GF-D8 (cell line): ENCODE data around the gene NRGN.

Experiments used
- DNase-seq: peaks from one replicate; lab custom pipeline; 2025; lab: John Stamatoyannopoulos, UW

Gene NRGN

DNA sequence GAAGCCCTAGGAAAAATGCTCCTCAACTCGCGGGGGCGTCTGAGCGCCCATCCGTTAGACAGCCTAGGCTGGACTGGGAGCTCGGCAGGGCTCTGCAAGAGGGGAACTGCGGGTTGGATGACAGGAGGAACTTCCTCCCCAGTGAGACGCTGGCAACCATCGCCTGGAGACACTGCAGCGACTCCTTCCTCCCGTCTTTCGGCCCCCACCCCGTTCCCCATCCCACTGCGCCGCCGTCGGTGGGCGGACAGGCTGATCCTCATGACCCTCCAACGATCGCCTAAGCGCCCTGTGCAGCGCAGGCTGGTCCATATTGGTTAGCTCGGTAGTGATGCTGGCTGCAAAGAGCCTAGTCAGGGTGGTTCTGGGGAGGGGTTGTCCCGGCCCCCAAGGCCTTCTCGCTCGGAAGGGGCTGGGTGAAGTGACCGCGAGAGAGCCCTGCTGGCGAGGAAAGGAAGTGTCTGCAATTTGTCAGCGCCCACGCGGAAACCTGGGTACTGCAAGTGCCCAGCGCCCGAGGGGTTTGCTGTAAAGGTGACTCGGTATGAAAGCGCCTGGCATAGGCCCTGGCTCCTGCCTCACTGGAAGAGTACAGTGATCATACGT lies 638 bp downstream of the NRGN start:
- DNase-seq: peak; percentile 82

DNA sequence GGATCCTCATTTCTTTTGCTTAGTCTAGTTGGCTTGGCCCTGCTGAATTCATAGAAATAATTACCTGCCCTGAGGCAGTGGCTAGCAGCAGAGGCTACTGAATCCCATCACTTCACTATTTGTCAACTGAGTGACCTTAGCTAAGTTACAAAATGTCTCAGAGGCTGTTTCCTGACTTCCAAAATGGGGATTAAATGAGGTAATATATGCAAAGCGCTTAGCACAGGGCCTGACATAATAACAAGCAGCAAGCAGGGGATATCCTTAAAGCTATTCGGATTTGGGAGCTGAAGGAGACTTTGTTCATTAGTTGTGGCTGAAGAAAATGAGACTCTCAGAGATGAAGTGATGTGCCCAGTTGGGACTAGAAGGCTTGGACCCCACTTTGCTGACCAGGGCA lies 2.8 kb downstream of the NRGN start:
- DNase-seq: no peak

DNA sequence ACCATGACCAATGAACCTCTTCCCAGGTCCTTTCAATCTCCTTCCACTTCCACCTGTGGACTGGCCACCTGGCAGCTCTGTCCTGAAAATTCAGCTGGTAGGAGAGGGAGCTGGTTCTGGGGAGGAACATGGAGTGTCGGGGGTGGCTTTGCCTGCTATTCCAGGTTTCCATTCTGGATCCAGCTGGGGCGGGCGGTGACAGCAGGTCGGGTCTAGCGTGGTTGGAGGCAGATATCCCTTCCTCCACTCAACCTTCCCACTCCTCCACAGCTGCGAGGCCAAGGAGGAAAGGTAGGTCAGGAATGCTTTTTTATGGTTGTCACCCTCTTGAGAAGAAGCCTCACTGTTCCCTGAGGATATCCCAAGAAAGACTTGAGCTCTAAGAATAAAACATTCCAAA lies 3.3 kb downstream of the NRGN start:
- no peak for DNase-seq

DNA sequence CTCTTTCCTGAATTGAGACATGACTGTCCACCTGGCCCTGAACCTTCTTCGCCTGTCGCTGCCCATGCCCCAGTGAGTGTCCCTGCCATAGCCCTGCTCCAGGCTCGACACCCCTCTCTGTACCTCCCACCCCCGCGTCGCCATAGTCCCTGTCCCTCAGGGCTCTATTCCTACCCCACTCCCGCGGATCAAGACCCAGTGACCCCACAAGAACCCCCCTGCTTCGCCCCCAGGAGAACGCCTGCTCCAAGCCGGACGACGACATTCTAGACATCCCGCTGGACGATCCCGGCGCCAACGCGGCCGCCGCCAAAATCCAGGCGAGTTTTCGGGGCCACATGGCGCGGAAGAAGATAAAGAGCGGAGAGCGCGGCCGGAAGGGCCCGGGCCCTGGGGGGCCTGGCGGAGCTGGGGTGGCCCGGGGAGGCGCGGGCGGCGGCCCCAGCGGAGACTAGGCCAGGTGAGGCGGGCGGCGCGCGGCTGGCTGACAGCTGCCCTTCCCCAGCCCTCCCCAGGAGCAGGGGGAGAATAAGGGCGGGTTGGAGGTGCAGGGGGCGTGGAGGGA lies 5.6 kb downstream of the NRGN start:
- DNase-seq: no peak

DNA sequence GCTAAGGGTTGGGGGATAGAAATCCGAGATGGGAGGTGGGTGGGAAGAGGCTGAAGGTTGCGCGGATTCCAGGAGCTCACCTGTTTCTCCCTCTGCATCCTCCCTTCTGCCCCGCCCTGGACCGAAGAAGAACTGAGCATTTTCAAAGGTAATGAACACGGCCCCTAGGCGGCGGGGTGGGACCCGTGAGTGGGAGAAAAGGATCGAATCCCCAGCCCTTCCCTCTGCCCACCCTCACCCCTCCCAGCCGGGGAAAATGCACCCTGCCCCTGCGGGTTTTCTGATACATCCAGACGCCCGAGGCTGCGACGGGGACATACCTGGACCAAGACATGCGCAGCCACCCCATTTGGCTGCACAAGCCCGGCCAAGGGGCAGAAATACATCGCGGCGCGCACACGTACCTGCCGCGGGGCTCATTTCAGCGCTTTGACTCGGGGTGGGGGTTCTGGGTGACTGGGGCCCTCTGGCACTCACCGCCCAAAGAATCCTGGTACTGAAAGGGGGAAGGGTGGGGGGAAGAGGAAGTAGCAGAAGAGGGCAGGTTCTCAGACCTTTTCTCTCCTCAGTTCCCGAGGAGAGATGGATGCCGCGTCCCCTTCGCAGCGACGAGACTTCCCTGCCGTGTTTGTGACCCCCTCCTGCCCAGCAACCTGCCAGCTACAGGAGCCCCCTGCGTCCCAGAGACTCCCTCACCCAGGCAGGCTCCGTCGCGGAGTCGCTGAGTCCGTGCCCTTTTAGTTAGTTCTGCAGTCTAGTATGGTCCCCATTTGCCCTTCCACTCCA lies 6.3 kb downstream of the NRGN start:
- no peak for DNase-seq

DNA sequence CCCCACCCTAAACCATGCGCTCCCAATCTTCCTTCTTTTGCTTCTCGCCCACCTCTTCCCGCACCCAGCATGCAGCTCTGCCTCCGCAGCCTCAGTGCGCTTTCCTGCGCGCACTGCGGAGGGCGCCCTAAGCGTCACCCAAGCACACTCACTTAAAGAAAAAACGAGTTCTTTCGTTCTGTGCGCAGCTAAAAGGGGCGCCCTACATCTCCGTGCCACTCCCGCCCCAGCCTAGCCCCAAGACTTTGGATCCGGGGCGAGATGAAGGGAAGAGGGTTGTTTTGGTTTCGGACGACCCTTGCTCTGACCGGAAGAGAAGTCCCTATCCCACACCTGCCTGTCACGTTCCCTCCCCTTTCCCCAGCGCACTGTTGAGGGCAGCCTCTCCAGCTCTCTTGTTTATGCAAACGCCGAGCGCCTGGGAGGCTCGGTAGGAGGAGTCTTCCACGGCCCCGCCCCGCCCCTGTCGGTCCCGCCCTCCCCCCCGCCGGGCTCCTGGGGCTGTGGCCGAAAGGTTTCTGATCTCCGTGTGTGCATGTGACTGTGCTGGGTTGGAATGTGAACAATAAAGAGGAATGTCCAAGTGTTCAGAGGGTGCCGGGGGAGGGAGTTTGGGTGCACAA lies 7.0 kb downstream of the NRGN start:
- no peak for DNase-seq

DNA sequence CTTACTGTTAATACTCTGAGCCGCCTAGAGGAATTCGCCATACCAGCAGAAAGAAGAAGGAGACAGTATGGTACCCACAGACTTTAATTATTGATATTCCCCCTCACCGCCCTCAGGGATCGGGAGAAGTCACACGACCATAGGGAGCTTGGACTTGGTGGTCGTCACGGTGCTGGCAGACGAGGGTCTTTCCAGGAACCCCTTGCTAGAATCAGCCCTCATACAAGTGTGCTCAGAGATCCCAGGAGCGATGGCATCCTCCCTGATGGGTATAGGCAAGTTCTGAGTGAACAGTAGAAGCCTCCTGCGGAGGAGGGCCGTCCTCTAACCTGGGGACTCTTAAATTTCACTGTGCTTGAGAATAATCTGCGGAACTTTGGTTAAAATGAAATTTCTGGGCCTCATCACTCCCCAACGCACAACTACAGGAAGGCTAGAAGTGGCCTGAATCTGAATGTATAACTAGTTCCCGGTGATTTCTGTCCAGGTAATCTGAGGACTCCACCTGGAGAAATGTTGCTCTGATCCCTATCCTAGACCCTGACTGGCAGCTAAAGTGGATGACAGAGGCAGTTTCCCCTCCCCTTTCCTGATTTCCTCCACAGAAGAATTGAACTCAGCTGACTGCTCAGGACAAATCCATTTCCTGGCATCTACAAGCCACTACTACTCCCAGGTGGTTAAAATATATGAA lies 7.8 kb downstream of the NRGN start:
- DNase-seq: no peak

DNA sequence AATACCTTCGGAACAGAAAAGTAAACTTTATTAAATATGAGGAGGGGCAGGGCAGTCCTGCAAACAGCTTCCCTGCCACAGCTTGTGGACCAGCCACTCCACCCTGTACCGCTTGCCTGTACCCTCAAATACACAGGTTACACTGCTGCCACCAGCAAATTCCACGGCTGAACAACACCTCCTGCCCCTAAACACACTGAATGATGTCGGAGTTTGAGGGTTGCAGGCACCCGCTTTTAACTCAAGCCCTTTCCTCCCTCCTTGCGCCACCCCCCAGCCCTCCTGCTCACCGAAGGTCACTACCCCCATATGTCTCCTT lies 8.3 kb downstream of the NRGN start:
- DNase-seq: no peak

DNA sequence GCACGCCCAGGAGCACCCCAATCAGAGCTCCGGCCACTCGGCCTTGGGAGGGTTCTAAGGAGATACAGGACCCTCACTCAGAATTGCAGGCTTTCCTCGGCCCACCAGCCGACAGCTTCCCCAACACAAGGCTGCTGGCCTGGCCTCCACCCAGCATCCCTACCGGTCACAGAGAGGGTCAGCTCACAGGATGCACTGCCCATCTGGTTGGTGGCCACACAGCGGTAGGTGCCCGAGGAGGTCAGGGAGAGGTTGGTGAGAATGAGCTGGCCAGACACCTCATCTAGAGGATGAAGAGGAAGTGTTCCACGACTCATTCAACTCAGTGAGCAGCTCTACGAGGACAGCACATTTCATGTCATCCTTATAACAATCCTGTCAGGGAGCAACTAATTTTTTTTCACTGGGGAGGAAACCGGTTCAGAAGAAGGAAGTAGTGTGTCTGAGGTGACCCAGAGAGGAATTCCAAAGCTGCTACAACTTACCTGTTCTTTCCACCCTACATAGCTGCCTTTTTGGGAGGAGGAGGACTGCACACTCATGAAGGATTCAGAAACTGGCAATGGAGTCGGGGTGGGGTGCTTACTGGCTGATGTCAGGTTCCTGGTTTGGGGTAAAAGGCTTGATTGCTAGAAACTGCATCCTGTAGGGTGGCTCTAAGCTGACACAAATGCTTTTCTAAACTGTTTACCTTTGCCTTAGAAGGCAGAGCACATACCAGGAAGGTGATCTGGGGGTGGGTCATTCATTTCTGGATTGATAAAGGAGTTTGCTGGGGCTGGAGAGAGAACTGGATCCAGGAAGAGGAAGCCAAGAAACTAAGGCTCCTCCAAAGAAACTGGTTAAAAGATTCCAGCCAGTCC lies 9.0 kb downstream of the NRGN start:
- DNase-seq: no peak

DNA sequence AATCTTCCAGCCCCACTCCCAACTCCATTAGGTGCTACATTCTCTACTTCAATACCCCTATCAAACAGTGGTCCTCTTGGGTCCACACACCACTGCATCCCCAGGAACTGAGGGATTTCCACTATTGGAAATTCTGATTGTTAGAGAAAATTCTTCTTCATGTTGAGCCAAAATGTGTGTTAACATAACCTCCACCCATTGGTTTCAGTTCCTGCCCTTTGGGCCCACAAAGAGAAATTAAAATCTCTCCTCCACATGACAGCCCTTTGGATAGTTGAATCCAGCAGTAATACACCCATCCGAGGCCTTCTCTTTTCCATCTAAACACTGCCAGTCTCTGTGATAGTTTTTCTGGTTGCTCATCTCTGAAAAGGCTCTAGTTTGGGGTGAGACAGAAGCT lies 10.2 kb downstream of the NRGN start:
- no peak for DNase-seq

DNA sequence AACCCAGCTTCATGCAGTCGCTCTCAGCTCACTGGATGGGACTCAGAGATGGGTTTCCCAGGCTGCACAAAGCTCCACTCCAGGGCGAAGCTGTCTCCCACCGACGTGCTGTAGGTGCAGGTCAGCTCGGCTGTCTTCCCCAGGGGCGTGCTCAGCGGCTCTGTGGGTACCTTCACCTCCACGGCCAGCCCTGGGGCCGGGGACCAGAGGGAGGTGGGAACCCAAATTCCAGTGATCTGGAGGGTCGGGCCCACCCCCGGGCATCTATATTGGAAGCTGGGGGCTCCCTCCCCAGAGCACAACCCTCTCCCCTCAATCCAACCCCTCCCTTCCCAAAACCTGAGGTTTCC lies 11.6 kb downstream of the NRGN start:
- DNase-seq: no peak

DNA sequence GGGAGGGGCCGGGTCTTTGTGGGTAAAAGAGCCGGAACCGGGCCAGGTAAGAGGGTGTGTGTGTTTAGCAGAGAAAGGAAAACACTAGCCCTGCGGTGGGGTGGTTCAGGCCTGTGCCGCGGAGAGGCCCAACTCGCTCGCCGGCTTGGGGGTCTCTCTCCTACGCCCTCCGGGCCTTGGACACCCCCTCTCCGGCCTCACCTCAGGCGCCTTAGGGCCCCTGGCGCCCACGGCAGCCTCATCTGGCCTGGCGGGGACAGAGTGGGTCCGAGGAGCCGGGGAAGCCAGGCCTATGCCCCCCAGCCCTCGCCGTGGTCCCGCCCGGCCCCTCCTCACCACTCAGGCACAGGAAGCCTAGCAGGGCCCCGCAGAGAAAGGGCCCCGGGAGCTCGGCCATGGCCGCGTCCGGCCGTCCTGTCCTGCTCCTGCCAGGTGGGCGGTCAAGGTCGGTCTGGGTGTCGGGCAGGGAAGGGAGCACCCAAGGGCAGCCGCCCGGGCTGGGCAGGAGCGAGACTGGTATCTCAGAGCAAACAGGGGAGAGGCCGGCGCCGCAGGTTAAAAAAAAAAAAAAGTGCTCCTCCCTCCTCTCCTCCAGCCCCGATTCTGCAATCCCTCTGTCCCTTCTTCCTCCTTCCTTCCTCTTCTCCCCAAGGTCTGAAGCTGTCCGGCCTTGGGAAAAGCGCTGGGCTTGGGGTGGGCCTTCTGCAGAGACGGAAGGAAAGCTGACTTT lies 12.2 kb downstream of the NRGN start, which contains the start of gene VSIG2:
VSIG2 (minus strand) TSS at position 515 of the 730 bp plus-strand sequence; CDS start at position 397, 118 bp downstream.
- DNase-seq: no peak

DNA sequence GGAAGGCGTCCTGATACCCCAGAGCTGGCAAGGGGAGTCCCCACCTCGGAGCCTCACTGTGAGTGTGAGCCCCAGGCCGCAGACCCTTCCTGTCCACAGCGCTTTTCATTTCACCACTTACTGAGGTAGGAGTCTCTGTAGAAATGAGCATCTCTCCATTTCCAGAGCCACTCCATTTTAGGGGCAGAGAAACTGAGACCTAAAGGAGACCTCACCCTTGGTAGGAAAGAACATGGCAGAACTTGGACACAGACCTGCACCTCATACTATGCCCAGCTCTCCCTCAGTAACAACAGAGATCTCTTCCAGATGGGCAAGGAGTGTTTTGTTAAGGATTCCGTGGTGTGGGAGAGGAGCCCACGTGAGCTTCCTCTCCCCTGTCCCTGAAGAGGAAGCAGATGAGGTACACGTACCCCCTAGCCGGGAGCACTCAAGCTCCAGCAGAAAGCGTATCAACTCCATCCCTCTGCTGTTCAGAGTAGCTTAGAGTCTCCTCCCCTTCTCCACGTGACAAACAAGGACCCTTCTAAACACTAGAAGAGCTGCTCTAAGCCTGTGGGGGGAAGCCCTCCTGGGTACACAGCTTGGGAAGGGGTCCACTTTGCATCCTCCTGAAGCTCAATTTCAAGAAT lies 12.8 kb downstream of the NRGN start:
- no peak for DNase-seq

DNA sequence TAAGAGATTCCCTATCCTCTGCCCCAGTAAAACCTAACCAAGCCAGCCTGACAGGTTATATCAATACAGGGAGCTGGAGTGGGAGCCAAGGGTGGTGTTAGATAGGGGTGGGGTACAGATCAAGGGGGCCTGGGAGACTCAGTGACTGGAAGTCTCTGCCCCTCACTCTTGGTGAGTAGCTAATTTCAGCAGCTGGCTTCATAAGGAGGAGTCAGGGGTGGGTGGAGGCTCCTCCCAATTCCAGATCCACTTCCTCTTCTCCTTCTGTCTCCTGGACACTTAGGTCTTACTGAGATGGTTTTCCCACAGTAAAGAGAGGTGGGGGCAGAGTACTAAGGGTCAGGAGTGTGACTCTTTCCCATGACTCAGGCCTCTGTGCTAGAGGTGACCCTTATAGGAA lies 13.5 kb downstream of the NRGN start:
- no peak for DNase-seq

DNA sequence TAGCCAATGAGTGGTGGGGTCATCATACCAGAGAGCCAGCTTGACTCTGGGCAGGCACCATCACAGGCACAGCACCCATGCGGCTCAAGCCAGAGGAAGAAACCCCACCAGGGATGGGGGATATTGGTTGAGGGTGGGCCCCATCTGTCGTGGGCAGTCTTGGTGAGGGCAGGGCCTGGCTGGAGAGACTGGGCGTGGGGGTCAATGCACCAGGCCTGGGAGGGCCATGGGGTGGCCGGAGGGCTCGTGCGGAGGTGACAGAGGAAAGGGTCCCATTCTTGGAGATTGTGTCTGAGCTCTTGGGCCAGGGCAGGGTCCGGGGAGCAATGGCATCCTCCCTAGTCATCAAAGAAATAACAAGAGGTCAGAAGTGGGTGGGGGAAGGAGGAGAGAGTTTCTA lies 13.9 kb downstream of the NRGN start:
- DNase-seq: no peak

DNA sequence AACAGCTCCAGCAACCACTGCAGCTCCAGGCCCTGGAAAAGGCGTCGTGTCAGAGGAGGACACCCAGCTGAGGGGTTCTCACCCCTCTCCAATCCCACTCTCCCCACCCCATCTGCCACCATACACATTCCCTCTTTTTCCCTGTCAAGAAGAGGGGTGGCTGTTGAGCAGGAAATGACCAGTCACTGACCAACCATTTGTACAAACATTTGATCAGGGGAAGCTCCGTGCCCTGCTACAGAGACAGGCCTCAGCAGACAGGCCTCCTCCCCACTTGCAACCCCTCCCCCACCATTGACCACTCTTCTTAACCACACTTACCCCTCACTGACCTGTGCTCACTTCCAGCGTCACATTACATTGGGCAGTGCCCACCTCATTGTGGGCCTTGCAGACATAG lies 14.6 kb downstream of the NRGN start:
- DNase-seq: no peak

DNA sequence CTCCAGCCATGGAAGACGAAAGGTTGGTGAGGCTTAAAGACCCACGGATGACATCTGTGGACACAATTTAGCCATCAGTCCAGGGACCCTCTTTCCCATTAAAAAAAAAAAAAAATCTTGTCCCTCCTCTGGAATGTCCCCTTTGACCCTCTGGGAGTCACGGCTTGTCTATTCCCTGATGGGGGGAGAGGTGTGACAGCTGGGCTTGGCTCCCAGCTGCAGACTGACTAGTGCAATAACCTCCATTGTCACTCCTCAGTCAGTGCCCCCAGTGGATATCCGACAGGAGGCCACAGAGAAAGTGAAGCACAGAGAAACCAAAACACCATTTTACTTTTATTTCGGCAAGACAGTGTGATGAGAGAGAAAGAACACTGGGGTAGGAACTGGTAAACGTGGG lies 15.0 kb downstream of the NRGN start:
- DNase-seq: no peak

DNA sequence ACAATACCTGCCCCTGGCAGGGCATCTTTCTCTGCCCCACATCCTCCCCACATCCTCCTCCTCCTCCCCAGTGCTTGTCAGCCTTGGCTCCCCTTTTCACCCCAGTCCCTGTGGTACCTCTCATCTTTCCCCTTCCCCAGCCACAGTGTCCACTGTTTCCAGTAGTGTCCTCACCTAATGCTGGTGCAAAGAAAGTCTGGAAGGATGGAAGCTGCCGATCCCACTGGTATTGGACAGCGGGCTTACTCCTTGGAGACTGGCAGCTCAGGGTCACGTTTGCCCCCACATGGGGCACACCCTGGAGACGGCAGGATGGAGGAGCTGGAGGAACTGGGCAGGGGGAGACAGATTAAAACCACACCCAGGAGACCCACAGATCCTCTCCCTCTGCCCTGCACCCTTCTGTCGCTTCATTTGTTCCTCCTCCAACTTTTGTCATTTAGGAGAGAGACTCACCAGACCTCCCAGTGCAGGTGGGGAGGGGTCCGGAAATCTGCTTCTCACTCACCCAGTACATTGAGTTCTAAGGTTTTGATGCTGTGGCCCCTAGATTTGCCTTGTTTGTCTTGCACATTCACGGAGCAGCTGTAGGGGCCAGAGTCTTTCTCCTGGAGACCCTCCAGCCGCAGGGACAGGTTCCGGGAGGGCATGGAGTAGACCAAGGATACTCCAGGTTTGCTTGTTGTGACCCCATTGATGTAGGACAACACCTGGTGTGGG lies 16.5 kb downstream of the NRGN start:
- DNase-seq: no peak

DNA sequence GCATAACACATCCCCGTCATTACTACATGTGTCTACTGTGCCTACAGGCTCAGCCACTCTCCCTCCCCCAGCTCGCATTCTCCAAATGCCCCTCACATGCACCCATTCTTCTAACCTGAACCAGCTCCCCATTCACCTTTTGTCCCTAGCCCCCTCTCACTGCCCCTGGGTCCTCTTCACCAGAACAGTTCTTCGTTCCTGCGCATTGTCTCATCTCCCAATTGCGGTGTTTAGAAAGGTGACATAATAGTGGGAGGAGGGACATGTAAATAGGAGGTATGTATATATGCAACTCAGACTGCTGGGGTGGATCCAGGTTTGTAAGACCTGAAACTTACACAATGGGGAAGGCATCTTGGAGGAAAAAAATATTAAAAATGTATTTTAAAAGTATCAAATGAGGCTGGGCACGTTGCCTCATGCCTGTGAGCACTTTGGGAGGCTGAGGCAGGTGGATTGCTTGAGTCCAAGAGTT lies 17.0 kb downstream of the NRGN start:
- DNase-seq: no peak

DNA sequence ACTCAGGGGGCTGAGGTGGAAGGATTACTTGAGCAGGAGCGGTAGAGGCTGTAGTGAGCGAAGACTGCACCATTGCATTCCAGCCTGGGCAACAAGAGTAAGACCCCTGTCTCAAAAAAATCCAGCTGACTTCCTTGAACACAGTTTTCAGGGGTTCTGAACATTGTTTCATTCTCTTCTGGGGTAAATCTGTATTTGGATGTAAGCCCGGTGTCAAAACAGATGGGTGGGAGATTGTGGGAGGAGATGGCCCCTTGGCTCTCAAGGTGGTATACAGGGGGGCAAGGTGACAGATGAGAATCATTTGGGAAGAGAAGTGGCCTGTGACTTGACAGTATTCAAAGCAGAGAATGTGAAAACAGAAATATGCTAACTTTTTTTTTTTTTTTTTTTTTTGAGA lies 17.6 kb downstream of the NRGN start:
- no peak for DNase-seq
